HG02885 (cell line): ENCODE data around the gene RAB11FIP3.

Source experiments
- ATAC-seq: cut with Tn5 transposase; IDR thresholded peaks from one replicate; pipeline ENCODE4 v1.9.1; 2021; ENCODE audit warnings: mild to moderate bottlenecking; ENCODE audit not compliant: unreplicated experiment, poor library complexity

Gene RAB11FIP3

DNA sequence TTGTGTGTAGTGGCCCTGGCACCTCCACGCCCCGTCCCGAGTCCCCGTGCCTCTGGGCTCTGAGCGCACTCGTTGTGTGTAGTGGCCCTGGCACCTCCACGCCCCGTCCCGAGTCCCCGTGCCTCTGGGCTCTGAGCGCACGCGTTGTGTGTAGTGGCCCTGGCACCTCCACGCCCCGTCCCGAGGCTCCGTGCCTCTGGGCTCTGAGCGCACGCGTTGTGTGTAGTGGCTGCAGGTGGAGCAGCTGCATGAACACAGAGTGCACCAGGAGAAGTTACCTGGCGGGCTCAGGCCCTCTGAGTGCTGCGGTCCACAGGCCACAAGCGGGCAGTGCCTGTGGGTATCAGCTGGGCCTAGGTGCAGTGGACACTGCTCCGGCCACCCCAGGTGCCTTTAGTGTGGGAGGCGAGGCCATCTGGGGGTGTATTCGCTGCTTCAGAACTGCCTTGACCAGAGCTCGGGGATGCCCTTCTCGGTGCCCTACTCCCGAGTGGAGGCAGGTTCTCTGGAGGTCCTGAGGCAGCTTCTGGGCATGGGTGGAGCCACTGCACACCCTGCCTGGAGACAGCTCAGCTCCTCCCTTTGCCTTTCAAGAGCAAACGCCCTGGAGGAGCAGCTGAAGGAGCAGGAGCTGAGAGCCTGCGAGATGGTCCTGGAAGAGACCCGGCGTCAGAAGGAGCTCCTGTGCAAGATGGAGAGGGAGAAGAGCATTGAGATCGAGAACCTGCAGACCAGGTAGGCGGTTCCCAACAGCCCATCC lies 84.8 kb downstream of the RAB11FIP3 start:
- ATAC-seq: no peak

DNA sequence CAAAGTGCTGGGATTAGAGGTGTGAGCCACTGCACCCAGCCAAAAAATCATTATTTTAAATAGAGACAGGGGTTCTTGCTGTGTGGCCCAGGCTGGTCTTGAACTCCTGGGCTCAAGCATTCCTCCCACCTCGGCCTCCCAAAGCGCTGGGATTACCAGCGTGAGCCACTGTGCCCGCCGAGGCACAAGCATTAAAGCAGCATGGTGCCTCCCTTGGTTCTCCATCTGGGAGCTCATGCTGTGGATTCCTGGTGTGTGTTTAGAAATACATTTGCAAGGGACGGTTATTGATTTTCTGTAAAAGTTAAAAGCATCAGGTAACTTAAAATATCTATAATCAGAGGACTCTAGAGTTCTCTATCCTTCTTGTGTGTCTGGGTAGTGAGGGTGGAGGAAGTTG lies 87.4 kb downstream of the RAB11FIP3 start:
- no peak for ATAC-seq

- no peak for ATAC-seq
Measured at GRCh38 chr16:513950-514349, 88.5 kb downstream of the RAB11FIP3 start.

DNA sequence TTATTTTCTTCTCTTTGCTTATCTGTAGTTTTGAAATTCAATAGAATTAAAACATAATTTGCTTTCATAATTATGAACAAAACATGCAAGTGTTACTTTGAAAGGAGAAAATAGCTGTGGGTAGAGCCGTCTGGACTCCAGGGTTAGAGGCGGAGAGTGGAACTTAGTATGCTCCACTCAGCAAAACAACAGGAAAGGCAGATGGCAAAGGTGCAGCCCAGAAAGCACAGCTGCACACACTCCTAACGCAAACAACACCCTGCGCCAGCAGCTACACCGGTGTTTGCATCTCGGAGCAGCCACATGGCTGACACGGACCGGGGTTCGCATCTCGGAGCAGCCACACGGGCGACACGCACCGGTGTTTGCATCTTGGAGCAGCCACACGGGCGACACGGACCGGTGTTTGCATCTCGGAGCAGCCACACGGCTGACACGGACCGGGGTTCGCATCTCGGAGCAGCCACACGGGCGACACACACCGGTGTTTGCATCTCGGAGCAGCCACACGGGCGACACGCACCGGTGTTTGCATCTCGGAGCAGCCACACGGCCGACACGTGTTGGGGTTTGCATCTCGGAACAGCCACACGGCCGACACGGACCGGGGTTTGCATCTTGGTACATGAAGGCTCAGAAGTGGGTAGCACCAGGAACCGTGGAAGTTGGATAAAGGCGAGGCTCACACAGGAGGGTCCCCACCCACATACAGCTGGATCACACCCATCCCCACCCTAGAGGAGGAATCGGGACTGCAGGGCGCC lies 89.9 kb downstream of the RAB11FIP3 start:
- ATAC-seq: no peak

- ATAC-seq: no peak
Measured at GRCh38 chr16:515939-516226, 90.4 kb downstream of the RAB11FIP3 start.

DNA sequence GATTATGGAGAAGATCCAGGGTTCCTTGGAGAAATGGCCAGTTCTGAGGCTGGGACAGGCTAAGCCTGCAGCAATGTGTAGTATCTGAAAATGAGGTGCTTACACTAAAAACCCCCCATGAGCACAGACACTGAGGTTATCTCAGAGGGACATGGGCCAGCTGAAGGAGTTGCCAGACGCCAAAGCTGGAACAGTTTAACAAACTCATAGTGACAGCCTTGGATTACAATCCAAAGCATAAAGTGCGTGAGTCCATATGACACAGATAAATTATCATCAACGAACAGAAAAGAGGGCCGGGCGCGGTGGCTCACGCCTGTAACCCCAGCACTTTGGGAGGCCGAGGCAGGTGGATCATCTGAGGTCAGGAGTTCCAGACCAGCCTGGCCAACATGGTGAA lies 90.9 kb downstream of the RAB11FIP3 start:
- ATAC-seq: no peak

DNA sequence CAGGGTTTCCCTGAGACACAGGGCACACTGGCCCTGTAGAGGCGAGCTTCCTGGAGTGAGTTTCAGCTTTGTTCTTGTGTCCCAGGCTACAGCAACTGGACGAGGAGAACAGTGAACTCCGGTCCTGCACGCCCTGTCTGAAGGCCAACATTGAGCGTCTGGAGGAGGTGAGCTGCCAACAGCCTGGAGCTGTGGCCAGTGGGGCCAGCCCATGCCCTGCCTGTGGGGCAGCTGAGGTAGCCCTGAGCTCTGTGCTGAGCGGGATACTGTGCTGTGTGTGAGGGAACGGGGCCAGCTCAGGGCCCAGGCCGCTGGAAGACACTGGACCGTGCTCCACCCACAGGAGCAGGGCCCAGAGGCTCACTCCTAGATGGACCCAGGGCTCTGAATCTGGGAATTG lies 93.4 kb downstream of the RAB11FIP3 start:
- ATAC-seq: no peak

- no peak for ATAC-seq
Measured at GRCh38 chr16:519425-519824, 94.0 kb downstream of the RAB11FIP3 start.

DNA sequence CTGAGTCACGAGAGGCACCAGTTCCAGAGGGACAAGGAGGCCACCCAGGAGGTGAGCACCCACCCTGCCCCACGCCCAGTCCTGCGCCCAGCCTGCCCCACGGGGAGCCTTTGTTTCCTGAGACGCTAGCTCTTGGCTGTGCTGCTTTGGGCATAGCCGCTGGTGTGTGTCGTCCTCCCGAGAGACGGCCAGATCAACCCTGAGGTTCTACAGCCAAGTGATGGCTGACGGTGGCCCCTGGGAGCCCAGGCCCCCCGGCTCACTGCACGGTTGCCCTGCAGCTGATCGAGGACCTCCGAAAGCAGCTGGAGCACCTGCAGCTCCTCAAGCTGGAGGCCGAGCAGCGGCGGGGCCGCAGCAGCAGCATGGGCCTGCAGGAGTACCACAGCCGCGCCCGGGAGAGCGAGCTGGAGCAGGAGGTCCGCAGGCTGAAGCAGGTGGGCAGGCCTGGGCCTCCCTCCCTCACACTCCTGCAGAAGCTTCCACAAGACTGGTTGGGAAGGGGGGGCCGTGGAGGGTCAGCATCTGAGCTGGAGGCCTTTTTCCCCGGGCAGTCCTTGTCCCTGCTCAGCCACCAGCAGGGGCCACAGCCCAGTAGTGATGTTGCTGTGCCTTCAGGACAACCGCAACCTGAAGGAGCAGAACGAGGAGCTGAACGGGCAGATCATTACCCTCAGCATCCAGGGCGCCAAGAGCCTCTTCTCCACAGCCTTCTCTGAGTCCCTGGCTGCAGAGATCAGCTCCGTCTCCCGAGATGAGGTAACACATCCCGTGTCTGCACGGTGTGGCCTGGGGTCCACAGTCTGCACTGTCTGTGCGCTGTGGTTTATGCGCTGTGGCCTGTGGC lies 94.6 kb downstream of the RAB11FIP3 start:
- ATAC-seq: no peak

DNA sequence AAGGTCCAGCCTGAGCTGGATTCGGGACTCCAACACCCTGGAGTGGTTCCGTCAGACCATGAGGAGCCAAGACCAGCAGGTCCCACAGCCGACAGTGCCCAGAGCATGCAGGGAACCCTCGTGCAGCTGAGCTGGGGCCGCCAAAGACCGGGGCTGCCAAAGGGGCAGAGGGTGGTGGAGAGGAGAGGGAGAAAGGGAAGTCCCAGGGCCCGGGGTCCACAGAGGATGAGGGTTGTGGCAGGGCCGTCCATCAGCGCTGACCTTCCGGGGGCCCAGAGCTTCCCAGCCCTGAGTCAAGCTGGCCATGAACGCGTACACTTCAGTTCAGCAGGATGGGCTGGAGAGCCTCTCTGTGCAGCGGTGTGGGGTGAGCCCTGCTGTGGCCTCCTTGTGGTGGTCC lies 95.4 kb downstream of the RAB11FIP3 start:
- no peak for ATAC-seq

DNA sequence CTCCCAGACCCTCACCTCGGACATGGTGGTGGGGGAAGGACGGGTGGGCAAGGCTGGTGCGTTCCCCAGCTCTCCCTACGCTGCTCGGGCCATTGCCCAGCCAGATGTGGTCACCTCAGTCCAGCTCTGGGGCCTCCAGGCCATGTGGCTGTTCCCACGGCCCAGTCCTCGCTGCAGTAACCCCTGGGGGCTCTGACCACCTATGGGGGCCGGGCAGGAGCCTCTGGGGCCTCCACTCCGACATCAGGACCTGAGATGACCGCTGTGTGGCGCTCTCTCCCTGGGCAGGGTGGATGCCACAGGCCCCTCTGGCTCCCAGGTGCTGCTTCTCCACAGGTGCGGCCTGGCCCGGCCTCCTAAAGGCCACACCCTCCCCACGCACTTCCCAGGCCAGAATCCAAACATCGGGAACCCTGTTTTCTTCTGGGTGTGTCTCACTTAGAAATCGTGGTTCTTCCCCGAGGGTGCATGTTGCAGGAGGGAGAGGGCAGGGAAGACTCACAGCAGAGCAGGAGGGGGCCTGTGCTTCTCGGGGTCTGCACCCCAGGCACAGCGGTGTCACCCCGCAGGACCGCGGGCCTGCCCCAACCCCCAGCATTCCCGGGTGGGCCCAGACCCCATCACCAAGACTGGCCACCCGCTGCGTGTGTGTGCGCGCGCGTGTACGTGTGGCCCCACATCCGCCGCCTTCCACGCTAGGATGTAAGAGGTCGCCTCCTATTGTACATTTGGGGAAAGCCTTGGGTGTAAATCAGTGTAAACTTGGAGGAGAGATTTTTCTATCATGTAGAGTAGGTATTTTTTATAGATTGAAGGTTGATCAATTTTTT lies 96.1 kb downstream of the RAB11FIP3 start:
- no peak for ATAC-seq

- ATAC-seq: no peak
Measured at GRCh38 chr16:522320-523096, 97.1 kb downstream of the RAB11FIP3 start.

GRCh38 chr16:523097-523741 lies 97.8 kb downstream of the RAB11FIP3 start:
- no peak for ATAC-seq

DNA sequence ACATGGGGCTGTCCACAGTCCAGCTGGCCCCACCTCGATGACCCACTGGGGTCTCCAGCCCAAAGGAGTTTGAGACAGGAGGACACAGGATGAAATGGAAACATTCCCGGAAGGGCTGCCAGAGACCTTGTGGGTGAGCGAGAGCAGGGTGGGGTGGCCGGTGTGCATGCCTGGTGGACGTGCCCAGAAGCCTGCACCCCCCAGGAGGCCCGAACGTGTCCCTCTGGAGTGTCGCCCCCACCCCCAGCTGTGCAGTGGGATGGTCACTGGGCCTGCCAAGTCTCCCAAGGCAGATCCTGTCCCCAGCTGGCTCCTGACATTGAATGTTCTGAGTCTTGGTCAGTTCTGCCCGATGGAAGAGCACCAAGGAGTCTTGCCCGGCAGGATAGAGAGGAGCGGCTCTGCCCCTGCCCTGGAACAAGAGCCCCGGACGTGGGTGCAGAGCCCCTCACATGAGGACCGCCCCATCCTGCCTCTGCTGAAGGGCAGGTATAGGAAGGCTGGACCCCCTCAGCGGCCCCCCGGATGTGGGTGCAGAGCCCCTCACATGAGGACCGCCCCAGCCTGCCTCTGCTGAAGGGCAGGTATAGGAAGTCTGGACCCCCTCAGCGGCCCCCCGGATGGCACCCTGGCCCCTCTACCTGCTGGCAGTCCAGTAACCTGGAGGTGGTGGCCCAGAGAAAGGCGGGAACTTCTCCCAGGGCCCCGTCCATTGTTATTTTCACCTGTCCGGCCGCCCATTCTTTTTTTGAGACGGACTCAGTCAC lies 99.0 kb downstream of the RAB11FIP3 start:
- no peak for ATAC-seq

GRCh38 chr16:525123-525519 lies 99.7 kb downstream of the RAB11FIP3 start:
- no peak for ATAC-seq

DNA sequence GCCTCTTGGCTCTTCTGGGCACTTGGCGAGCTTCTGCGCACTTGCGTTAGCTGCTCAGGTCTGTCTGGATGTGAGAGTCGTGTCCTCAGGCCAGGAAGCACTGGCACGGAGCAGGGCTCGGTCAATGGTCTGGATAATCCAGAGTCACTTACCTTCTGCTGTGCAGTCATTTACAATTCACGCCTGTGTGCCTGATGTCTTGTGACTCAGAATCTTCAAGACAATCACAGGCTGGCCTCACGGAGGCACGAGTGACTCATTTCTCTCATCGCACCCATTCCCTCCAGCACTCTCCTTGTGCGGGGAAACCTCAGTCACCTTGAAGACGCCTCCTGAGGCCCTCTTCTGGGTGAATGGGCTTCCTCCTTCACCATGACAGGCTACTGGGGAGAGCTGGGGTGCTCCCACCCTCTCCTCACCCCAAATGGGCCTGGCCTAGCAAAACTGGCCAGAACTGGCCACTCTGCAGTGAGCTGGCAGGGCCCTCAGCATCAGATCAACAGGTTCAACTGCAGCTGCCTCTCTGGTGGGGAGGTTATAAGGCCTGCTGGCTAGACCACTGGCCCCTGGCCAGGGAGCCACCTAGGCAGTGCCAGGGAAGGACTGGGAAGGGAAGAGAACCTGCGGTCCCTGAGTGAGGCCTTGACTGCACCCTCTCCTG lies 100.2 kb downstream of the RAB11FIP3 start:
- no peak for ATAC-seq

DNA sequence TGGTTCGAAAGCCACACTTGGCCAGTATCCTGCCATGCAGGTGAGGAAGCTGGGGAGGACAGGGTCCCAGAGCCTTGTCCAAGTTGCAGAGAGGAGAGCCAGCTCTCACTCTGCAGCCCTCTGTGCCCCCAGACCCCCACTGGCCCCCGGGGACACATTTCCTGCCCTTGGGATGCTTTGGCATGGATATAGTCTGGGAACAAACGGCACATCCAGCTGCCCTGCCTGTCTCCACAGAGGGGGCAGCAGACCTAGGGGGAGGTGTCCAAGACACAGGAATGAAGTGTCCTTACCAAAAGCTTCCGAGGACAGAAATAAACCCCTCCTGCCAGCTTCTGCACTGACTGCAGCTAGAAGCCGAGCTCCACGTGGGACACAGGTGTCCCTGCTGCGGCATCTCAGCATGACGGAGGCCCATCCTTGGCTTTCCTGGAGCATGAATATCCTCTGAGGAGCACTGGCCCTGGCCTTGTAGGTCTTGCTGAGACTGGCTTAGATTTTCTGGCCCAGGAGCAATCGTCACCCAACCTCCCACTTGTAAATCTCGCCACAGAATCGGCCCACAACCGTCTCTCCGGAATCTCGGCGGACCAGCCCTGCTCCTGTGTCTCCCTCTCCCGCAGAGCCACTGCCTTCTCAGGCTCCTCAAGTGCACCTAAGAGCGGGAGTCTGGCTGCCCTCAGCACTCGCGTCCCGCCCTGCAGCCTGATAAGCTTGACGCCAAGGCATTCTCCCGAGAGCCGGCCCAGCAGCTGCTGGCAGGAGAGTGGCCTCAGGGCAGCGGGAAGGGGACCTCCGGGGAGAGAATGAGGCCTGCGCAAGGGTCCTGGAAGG lies 100.9 kb downstream of the RAB11FIP3 start:
- ATAC-seq: no peak
